Panc1 (cell line): ENCODE data around the gene CRIM1.

ENCODE experiments used
- POLR2AphosphoS5 ChIP-seq: IDR thresholded peaks from 2 replicates; pipeline ENCODE4 v1.6.1; 2012; ENCODE audit warnings: mild to moderate bottlenecking, low read depth, low read length, moderate library complexity
- SIN3A ChIP-seq: IDR thresholded peaks from 2 replicates; pipeline ENCODE4 v1.6.1; 2012; ENCODE audit warnings: low read depth, mild to moderate bottlenecking, low read length, moderate library complexity, borderline replicate concordance; ENCODE audit not compliant: insufficient read depth
- TF ChIP-seq, protein P1 (sequence below): fragments of 450-650 bp; IDR thresholded peaks from 2 replicates; pipeline ENCODE4 v1.5.1; 2017; ENCODE audit warnings: mild to moderate bottlenecking
- TF ChIP-seq, protein P2 (sequence below), 2 experiments: IDR thresholded peaks; 2 replicates each; pipeline ENCODE4 v1.6.1; 2011 to 2012; ENCODE audit warnings: low read depth in 2 of 2, control low read depth in 1 of 2, low read length in 1 of 2, mild to moderate bottlenecking in 1 of 2, moderate library complexity in 1 of 2; ENCODE audit not compliant: insufficient read depth in 1 of 2

GRCh38 chr2:36395866-36396265, 40.3 kb downstream of the CRIM1 start:
- TF ChIP-seq, protein P1, sequence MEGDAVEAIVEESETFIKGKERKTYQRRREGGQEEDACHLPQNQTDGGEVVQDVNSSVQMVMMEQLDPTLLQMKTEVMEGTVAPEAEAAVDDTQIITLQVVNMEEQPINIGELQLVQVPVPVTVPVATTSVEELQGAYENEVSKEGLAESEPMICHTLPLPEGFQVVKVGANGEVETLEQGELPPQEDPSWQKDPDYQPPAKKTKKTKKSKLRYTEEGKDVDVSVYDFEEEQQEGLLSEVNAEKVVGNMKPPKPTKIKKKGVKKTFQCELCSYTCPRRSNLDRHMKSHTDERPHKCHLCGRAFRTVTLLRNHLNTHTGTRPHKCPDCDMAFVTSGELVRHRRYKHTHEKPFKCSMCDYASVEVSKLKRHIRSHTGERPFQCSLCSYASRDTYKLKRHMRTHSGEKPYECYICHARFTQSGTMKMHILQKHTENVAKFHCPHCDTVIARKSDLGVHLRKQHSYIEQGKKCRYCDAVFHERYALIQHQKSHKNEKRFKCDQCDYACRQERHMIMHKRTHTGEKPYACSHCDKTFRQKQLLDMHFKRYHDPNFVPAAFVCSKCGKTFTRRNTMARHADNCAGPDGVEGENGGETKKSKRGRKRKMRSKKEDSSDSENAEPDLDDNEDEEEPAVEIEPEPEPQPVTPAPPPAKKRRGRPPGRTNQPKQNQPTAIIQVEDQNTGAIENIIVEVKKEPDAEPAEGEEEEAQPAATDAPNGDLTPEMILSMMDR = no peak
- TF ChIP-seq POLR2AphosphoS5 = no peak
- TF ChIP-seq, protein P2, sequence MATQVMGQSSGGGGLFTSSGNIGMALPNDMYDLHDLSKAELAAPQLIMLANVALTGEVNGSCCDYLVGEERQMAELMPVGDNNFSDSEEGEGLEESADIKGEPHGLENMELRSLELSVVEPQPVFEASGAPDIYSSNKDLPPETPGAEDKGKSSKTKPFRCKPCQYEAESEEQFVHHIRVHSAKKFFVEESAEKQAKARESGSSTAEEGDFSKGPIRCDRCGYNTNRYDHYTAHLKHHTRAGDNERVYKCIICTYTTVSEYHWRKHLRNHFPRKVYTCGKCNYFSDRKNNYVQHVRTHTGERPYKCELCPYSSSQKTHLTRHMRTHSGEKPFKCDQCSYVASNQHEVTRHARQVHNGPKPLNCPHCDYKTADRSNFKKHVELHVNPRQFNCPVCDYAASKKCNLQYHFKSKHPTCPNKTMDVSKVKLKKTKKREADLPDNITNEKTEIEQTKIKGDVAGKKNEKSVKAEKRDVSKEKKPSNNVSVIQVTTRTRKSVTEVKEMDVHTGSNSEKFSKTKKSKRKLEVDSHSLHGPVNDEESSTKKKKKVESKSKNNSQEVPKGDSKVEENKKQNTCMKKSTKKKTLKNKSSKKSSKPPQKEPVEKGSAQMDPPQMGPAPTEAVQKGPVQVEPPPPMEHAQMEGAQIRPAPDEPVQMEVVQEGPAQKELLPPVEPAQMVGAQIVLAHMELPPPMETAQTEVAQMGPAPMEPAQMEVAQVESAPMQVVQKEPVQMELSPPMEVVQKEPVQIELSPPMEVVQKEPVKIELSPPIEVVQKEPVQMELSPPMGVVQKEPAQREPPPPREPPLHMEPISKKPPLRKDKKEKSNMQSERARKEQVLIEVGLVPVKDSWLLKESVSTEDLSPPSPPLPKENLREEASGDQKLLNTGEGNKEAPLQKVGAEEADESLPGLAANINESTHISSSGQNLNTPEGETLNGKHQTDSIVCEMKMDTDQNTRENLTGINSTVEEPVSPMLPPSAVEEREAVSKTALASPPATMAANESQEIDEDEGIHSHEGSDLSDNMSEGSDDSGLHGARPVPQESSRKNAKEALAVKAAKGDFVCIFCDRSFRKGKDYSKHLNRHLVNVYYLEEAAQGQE (IDR thresholded peaks at IDR 0.05; ENCODE audit: insufficient read depth in 1 of 2, low read depth in 2 of 2, low read length in 1 of 2) = no peak
- TF ChIP-seq SIN3A = no peak
